Astrocyte (in vitro differentiated cells and primary cell): ENCODE measurements around the gene NFIA. TPM values are rescaled to one million over a fixed set of nuclear protein-coding genes. Genes with fewer than 3 reads are reported as not detected.
"Not testable (repeated sequence)": the region's sequence is repeated elsewhere in the genome, so short reads cannot be mapped to it uniquely, and the experiment has no call there.

Experiments
- DNase-seq: peaks from one replicate; pipeline ENCODE4 v3.0.0-alpha.2; 2010; ENCODE audit warnings: low read depth
- FAIRE-seq: peaks from 2 replicates; lab custom pipeline; 2011; peaks lifted over from hg19 to GRCh38; lab: Jason Lieb, UNC
- H2AFZ ChIP-seq: 2 replicates; pipeline ENCODE4 v1.6.0; 2012; ENCODE audit warnings: low read depth, low read length, inconsistent platforms
- H3K27ac ChIP-seq: 2 replicates; pipeline ENCODE4 v1.5.1; 2011; ENCODE audit warnings: low read depth, low read length, inconsistent platforms
- H3K27me3 ChIP-seq: 2 replicates; pipeline ENCODE4 v1.6.0; 2011; ENCODE audit warnings: low read length, inconsistent platforms; ENCODE audit not compliant: insufficient read depth
- H3K36me3 ChIP-seq: 2 replicates; pipeline ENCODE4 v1.5.1; 2011; ENCODE audit warnings: low read length, inconsistent platforms; ENCODE audit not compliant: insufficient read depth
- H3K4me1 ChIP-seq: 2 replicates; pipeline ENCODE4 v1.5.1; 2011; ENCODE audit warnings: low read length, inconsistent platforms; ENCODE audit not compliant: insufficient read depth
- H3K4me2 ChIP-seq: 2 replicates; pipeline ENCODE4 v1.6.0; 2012; ENCODE audit warnings: low read length, inconsistent platforms
- H3K4me3 ChIP-seq: 2 replicates; pipeline ENCODE4 v1.5.1; 2011; ENCODE audit warnings: low read depth, mild to moderate bottlenecking, low read length, inconsistent platforms; ENCODE audit not compliant: insufficient read depth
- H3K79me2 ChIP-seq: 2 replicates; pipeline ENCODE4 v1.6.0; 2012; ENCODE audit warnings: mild to moderate bottlenecking, low read length, inconsistent platforms; ENCODE audit not compliant: insufficient read depth
- H3K9ac ChIP-seq: 2 replicates; pipeline ENCODE4 v1.6.0; 2012; ENCODE audit warnings: mild to moderate bottlenecking, low read length, inconsistent platforms
- H3K9me3 ChIP-seq: 2 replicates; pipeline ENCODE4 v1.5.1; 2012; ENCODE audit warnings: low read depth, mild to moderate bottlenecking, low read length, inconsistent platforms; ENCODE audit not compliant: insufficient read depth
- H4K20me1 ChIP-seq: 2 replicates; pipeline ENCODE4 v1.6.0; 2012; ENCODE audit warnings: low read length, inconsistent platforms; ENCODE audit not compliant: insufficient read depth
- H3K27ac Mint-ChIP-seq: one replicate; pipeline ENCODE4 v1.8.0; 2021; ENCODE audit warnings: mild to moderate bottlenecking, mixed read lengths; ENCODE audit not compliant: unreplicated experiment
- H3K27me3 Mint-ChIP-seq: one replicate; pipeline ENCODE4 v1.8.0; 2021; ENCODE audit warnings: low read depth, mixed read lengths; ENCODE audit not compliant: unreplicated experiment
- H3K36me3 Mint-ChIP-seq: one replicate; pipeline ENCODE4 v1.8.0; 2021; ENCODE audit warnings: low read depth, mixed read lengths; ENCODE audit not compliant: unreplicated experiment
- H3K4me1 Mint-ChIP-seq: one replicate; pipeline ENCODE4 v1.8.0; 2021; ENCODE audit warnings: low read depth, mixed read lengths; ENCODE audit not compliant: unreplicated experiment
- H3K4me3 Mint-ChIP-seq: one replicate; pipeline ENCODE4 v1.8.0; 2021; ENCODE audit warnings: mild to moderate bottlenecking, moderate library complexity, mixed read lengths; ENCODE audit not compliant: unreplicated experiment
- H3K9me3 Mint-ChIP-seq: one replicate; pipeline ENCODE4 v1.8.0; 2021; ENCODE audit warnings: mild to moderate bottlenecking, mixed read lengths; ENCODE audit not compliant: unreplicated experiment
- CTCF ChIP-seq: IDR thresholded peaks from 2 replicates; pipeline ENCODE4 v1.5.1; 2011; ENCODE audit warnings: low read depth, mild to moderate bottlenecking, inconsistent platforms, low read length, moderate library complexity; ENCODE audit not compliant: insufficient read depth
- EZH2 ChIP-seq: IDR thresholded peaks from 2 replicates; pipeline ENCODE4 v1.6.1; 2012; ENCODE audit warnings: mild to moderate bottlenecking, low read length, inconsistent platforms; ENCODE audit not compliant: insufficient read depth
- total RNA-seq: library from RNA; stranded (reverse); gene quantifications from 2 replicates; pipeline ENCODE4 v1.2.1, GENCODE V29; 2021

The NFIA gene
- total RNA-seq, 1 donor from 2014 or later: 4.6 TPM

GRCh38 chr1:61276246-61276645, 193.9 kb downstream of the NFIA start:
- no peaks in the 10 kb centered on the region for H3K9me3 ChIP-seq
- no peaks in the 10 kb centered on the region for H3K36me3 Mint-ChIP-seq
- H3K4me3 Mint-ChIP-seq: no peak overlapping the region
- H3K9ac ChIP-seq: no peak overlapping the region
- H3K27me3 ChIP-seq: peaks cover 5% of the 10 kb centered on the region
- peaks cover 4% of the 10 kb centered on the region for H3K27me3 Mint-ChIP-seq
- TF ChIP-seq EZH2: no peak
- no peak for TF ChIP-seq CTCF
- H2AFZ ChIP-seq: no peak overlapping the region
- DNase-seq (no peak), FAIRE-seq (no peak)
- no peaks in the 10 kb centered on the region for H3K9me3 Mint-ChIP-seq
- no peak overlapping the region for H3K4me3 ChIP-seq
- H3K4me2 ChIP-seq: no peak overlapping the region
- no peaks in the 10 kb centered on the region for H3K79me2 ChIP-seq
- H3K4me1 Mint-ChIP-seq: no peaks in the 10 kb centered on the region
- no peaks in the 10 kb centered on the region for H4K20me1 ChIP-seq
- no peak overlapping the region for H3K27ac ChIP-seq
- no peak overlapping the region for H3K27ac Mint-ChIP-seq
- H3K4me1 ChIP-seq: no peaks in the 10 kb centered on the region
- no peaks in the 10 kb centered on the region for H3K36me3 ChIP-seq

GRCh38 chr1:61277121-61277690, 194.8 kb downstream of the NFIA start:
- no peaks in the 10 kb centered on the region for H3K36me3 ChIP-seq
- H3K27ac Mint-ChIP-seq: no peak overlapping the region
- no peaks in the 10 kb centered on the region for H3K4me1 ChIP-seq
- no peaks in the 10 kb centered on the region for H3K79me2 ChIP-seq
- DNase-seq (no peak), FAIRE-seq (no peak)
- no peak overlapping the region for H2AFZ ChIP-seq
- H3K9ac ChIP-seq: no peak overlapping the region
- H3K4me1 Mint-ChIP-seq: peaks cover under 1% of the 10 kb centered on the region
- H3K9me3 ChIP-seq: no peaks in the 10 kb centered on the region
- TF ChIP-seq CTCF (no peak), EZH2 (no peak)
- no peak overlapping the region for H3K4me3 ChIP-seq
- H3K4me2 ChIP-seq: no peak overlapping the region
- peaks cover 4% of the 10 kb centered on the region for H3K27me3 Mint-ChIP-seq
- H3K27ac ChIP-seq: no peak overlapping the region
- H4K20me1 ChIP-seq: no peaks in the 10 kb centered on the region
- no peaks in the 10 kb centered on the region for H3K36me3 Mint-ChIP-seq
- H3K9me3 Mint-ChIP-seq: no peaks in the 10 kb centered on the region
- peaks cover 5% of the 10 kb centered on the region for H3K27me3 ChIP-seq
- H3K4me3 Mint-ChIP-seq: no peak overlapping the region

GRCh38 chr1:61278503-61278902, 196.1 kb downstream of the NFIA start:
- not testable (repeated sequence) for H3K27me3 ChIP-seq, H3K4me1 ChIP-seq, H3K9me3 ChIP-seq, H3K79me2 ChIP-seq, H4K20me1 ChIP-seq, H3K9me3 Mint-ChIP-seq, H3K4me2 ChIP-seq, H3K27me3 Mint-ChIP-seq, FAIRE-seq, H3K4me3 ChIP-seq, H2AFZ ChIP-seq, H3K27ac Mint-ChIP-seq, H3K4me1 Mint-ChIP-seq, DNase-seq, H3K27ac ChIP-seq, H3K36me3 Mint-ChIP-seq, H3K4me3 Mint-ChIP-seq, H3K9ac ChIP-seq, H3K36me3 ChIP-seq
